Activated CD4-positive, alpha-beta T cell treated with anti-CD3 and anti-CD28 coated beads for 1 hour (primary cell): ENCODE measurements around the gene SLC2A13.

ENCODE experiments used
- DNase-seq: peaks from one replicate; pipeline ENCODE4 v3.0.0-alpha.2; 2020

SLC2A13 gene

GRCh38 chr12:40105515-40106201 lies at the start of gene SLC2A13:
Gene SLC2A13, minus strand, starts transcription at chr12:40106081. Its CDS starts 273 bp downstream, at chr12:40105808.
- DNase-seq = peak; percentile 66

GRCh38 chr12:40154381-40154780 lies 48.5 kb upstream of the SLC2A13 start:
- DNase-seq = no peak

- no peak for DNase-seq
Measured at GRCh38 chr12:40153432-40153831, 47.6 kb upstream of the SLC2A13 start.

GRCh38 chr12:40152783-40153383 lies 47.0 kb upstream of the SLC2A13 start:
- DNase-seq = no peak

GRCh38 chr12:40149673-40150260 lies 43.9 kb upstream of the SLC2A13 start:
- DNase-seq = no peak

GRCh38 chr12:40146800-40147797 lies 41.2 kb upstream of the SLC2A13 start:
- no peak for DNase-seq

- DNase-seq = no peak
Measured at GRCh38 chr12:40145896-40146295, 40.0 kb upstream of the SLC2A13 start.

- no peak for DNase-seq
Measured at GRCh38 chr12:40144023-40144422, 38.1 kb upstream of the SLC2A13 start.

- no peak for DNase-seq
Measured at GRCh38 chr12:40142001-40142744, 36.3 kb upstream of the SLC2A13 start.

- DNase-seq = no peak
Measured at GRCh38 chr12:40138526-40138925, 32.6 kb upstream of the SLC2A13 start.

- no peak for DNase-seq
Measured at GRCh38 chr12:40137252-40137651, 31.4 kb upstream of the SLC2A13 start.

- DNase-seq = no peak
Measured at GRCh38 chr12:40127408-40127807, 21.5 kb upstream of the SLC2A13 start.

GRCh38 chr12:40123496-40123895 lies 17.6 kb upstream of the SLC2A13 start:
- DNase-seq = no peak

- DNase-seq = no peak
Measured at GRCh38 chr12:40122842-40123241, 17.0 kb upstream of the SLC2A13 start.

GRCh38 chr12:40117818-40118217 lies 11.9 kb upstream of the SLC2A13 start:
- DNase-seq = no peak

- no peak for DNase-seq
Measured at GRCh38 chr12:40110586-40110985, 4.7 kb upstream of the SLC2A13 start.

GRCh38 chr12:40107803-40108620 lies 2.1 kb upstream of the SLC2A13 start:
- DNase-seq = no peak

- peak; percentile 82 for DNase-seq
Measured at GRCh38 chr12:40107098-40107802, 1.4 kb upstream of the SLC2A13 start.

- no peak for DNase-seq
Measured at GRCh38 chr12:40106655-40107054, 774 bp upstream of the SLC2A13 start.

GRCh38 chr12:40106202-40106533 lies 287 bp upstream of the SLC2A13 start:
- DNase-seq = no peak

- DNase-seq = no peak
Measured at GRCh38 chr12:40105265-40105514, 691 bp downstream of the SLC2A13 start.
